Esophagus squamous epithelium (tissue), 5 donors: ENCODE measurements around the gene DHRS2. TPM values are rescaled to one million over a fixed set of nuclear protein-coding genes. Genes with fewer than 3 reads are reported as not detected.

Source experiments
- DNase-seq: peaks from one replicate; lab custom pipeline; 2025; lab: John Stamatoyannopoulos, UW
- H3K27ac ChIP-seq, 4 donors: fragments of 200-600 bp; sonication (generic); one replicate each; pipeline ENCODE4 v1.5.1; 2016 to 2019; ENCODE audit warnings: mild to moderate bottlenecking in 1 of 4
- H3K27me3 ChIP-seq, 4 donors: fragments of 200-600 bp; sonication (generic); 1 replicate in 3 of 4; 2 replicates in 1 of 4; pipeline versions ENCODE4 v1.5.1 to v1.6.0; 2017 to 2021; ENCODE audit warnings: antibody characterized with exemption in 1 of 4
- H3K36me3 ChIP-seq, 3 donors: fragments of 200-600 bp; sonication (generic); one replicate each; pipeline ENCODE4 v1.5.1; 2016 to 2019
- H3K4me1 ChIP-seq, 3 donors: fragments of 200-600 bp; sonication (generic); one replicate each; pipeline ENCODE4 v1.5.1; 2017 to 2019
- H3K4me3 ChIP-seq, 4 donors: fragments of 200-600 bp; sonication (generic); 1 replicate in 3 of 4; 2 replicates in 1 of 4; pipeline ENCODE4 v1.5.1; 2016 to 2019; ENCODE audit warnings: mild to moderate bottlenecking in 2 of 4, moderate library complexity in 1 of 4
- H3K9me3 ChIP-seq, 3 donors: fragments of 200-600 bp; sonication (generic); one replicate each; pipeline ENCODE4 v1.5.1; 2016 to 2019
- POLR2A ChIP-seq, 4 donors: fragments of 450-650 bp; IDR thresholded peaks; one replicate each; pipeline ENCODE4 v1.6.1; 2017; ENCODE audit warnings: antibody characterized with exemption in 4 of 4, mild to moderate bottlenecking in 4 of 4, moderate library complexity in 3 of 4
- WGBS, 2 donors: methylation state at CpG; one replicate each; pipeline ENCODE4 v1.1.5; 2018; 5-methylcytosine and 5-hydroxymethylcytosine counted together
- intact Hi-C: fragments of 100-400 bp; cut with DNase I; formaldehyde crosslinking; loops from one replicate; pipeline ENCODE4 v1.15.0; 2022
- total RNA-seq, 4 donors: library from RNA; depleted of rRNA; stranded (reverse); fragments of >200 nt; gene quantifications; one replicate each; pipeline ENCODE4 v1.1.0, GENCODE V29; 2016
- TF ChIP-seq, protein P1 (sequence below), 6 experiments: fragments of 450-650 bp in 4 of 6; fragments of 200-600 bp in 2 of 6; sonication (generic) in 2 of 6; IDR thresholded peaks; one replicate each; pipeline ENCODE4 v1.5.1; 2016 to 2019; ENCODE audit warnings: antibody characterized with exemption in 6 of 6, mild to moderate bottlenecking in 4 of 6, moderate library complexity in 4 of 6
- donor health status: DM: yes; HTN: yes; CAD: no.

Gene DHRS2
- total RNA-seq, 4 donors from 2014 or later = 0.19 to 0.31 TPM; not detected in 2

GRCh38 chr14:23667134-23667533 lies 31.0 kb downstream of the DHRS2 start:
- intact Hi-C loops = no loop called here
- no peak for DNase-seq
- Histone ChIP-seq H3K27me3 (no peaks in the 10 kb centered on the region), H3K27ac (no peak overlapping the region), H3K4me1 (peaks cover 0 to 9% (median 0%) of the 10 kb centered on the region in 3 donors), H3K36me3 (no peaks in the 10 kb centered on the region), H3K9me3 (no peaks in the 10 kb centered on the region), H3K4me3 (no peak overlapping the region)
- WGBS, 2 donors = 83% methylated on average over 3 of the region's 3 CpGs
- no peak for TF ChIP-seq POLR2A (IDR thresholded peaks at IDR 0.05)
- TF ChIP-seq, protein P1, sequence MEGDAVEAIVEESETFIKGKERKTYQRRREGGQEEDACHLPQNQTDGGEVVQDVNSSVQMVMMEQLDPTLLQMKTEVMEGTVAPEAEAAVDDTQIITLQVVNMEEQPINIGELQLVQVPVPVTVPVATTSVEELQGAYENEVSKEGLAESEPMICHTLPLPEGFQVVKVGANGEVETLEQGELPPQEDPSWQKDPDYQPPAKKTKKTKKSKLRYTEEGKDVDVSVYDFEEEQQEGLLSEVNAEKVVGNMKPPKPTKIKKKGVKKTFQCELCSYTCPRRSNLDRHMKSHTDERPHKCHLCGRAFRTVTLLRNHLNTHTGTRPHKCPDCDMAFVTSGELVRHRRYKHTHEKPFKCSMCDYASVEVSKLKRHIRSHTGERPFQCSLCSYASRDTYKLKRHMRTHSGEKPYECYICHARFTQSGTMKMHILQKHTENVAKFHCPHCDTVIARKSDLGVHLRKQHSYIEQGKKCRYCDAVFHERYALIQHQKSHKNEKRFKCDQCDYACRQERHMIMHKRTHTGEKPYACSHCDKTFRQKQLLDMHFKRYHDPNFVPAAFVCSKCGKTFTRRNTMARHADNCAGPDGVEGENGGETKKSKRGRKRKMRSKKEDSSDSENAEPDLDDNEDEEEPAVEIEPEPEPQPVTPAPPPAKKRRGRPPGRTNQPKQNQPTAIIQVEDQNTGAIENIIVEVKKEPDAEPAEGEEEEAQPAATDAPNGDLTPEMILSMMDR (IDR thresholded peaks at IDR 0.05) = no peak

DNA sequence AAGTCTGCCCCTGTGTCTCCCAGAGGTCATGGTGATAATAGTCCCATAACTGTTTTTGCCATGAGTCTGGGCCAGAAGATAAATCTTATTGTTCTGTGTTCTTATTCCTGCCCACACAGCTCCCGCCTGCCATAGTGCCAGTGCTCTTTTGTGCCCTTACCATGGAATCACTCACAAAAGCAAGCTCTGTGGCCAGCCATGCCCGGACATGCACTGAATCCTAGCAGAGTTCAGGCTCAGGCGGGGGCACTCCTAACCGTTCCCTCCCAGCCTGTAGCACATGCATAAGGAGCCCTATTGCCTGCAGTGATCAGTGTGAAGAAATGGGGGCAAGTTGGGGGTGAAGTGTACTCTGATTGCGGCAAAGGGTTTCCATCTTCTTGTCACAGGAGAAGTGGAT lies 33.3 kb downstream of the DHRS2 start:
- H3K27ac ChIP-seq = no peak overlapping the region
- DNase-seq = no peak
- 49 to 62% methylated on average over 5 of the region's 5 CpGs for WGBS, 2 donors
- no peaks in the 10 kb centered on the region for H3K27me3 ChIP-seq
- no peaks in the 10 kb centered on the region for H3K36me3 ChIP-seq
- H3K4me1 ChIP-seq = peaks cover 0 to 9% (median 0%) of the 10 kb centered on the region in 3 donors
- no peak overlapping the region for H3K4me3 ChIP-seq
- TF ChIP-seq, protein P1 (IDR thresholded peaks at IDR 0.05) = no peak
- no peak for TF ChIP-seq POLR2A (IDR thresholded peaks at IDR 0.05)
- intact Hi-C loops = no loop called here
- no peaks in the 10 kb centered on the region for H3K9me3 ChIP-seq

- Histone ChIP-seq H3K4me3 (no peak overlapping the region), H3K4me1 (peaks cover 0 to 9% (median 0%) of the 10 kb centered on the region in 3 donors), H3K27me3 (peaks cover 0 to 1% (median 0%) of the 10 kb centered on the region in 4 donors), H3K27ac (no peak overlapping the region), H3K9me3 (no peaks in the 10 kb centered on the region), H3K36me3 (no peaks in the 10 kb centered on the region)
- DNase-seq = no peak
- intact Hi-C loops = no loop called here
- TF ChIP-seq POLR2A (IDR thresholded peaks at IDR 0.05) = no peak
- 66 to 68% methylated on average over 3 of the region's 3 CpGs for WGBS, 2 donors
Observed at GRCh38 chr14:23670481-23670880, 34.3 kb downstream of the DHRS2 start.

GRCh38 chr14:23672200-23672599 lies 36.0 kb downstream of the DHRS2 start:
- H3K36me3 ChIP-seq = no peaks in the 10 kb centered on the region
- DNase-seq = no peak
- no peaks in the 10 kb centered on the region for H3K9me3 ChIP-seq
- intact Hi-C loops = no loop called here
- no peak overlapping the region for H3K27ac ChIP-seq
- peaks cover 0 to 9% (median 0%) of the 10 kb centered on the region in 4 donors for H3K27me3 ChIP-seq
- TF ChIP-seq POLR2A (IDR thresholded peaks at IDR 0.05) = no peak
- TF ChIP-seq, protein P1 (IDR thresholded peaks at IDR 0.05) = no peak
- no peak overlapping the region for H3K4me3 ChIP-seq
- WGBS, 2 donors = 75% methylated on average over 1 of the region's 1 CpG; no CpG with 5 or more reads in 1 of the 2 donors
- peaks cover 0 to 9% (median 0%) of the 10 kb centered on the region in 3 donors for H3K4me1 ChIP-seq

- Histone ChIP-seq H3K9me3 (no peaks in the 10 kb centered on the region), H3K36me3 (no peaks in the 10 kb centered on the region), H3K27ac (no peak overlapping the region), H3K4me3 (no peak overlapping the region), H3K4me1 (no peaks in the 10 kb centered on the region), H3K27me3 (peaks cover 0 to 9% (median 0%) of the 10 kb centered on the region in 4 donors)
- no peak for TF ChIP-seq POLR2A (IDR thresholded peaks at IDR 0.05)
- TF ChIP-seq, protein P1 (IDR thresholded peaks at IDR 0.05) = no peak
- intact Hi-C loops = no loop called here
- no peak for DNase-seq
- WGBS, 2 donors = 67 to 69% methylated on average over 2 of the region's 2 CpGs
Observed at GRCh38 chr14:23675337-23675736, 39.2 kb downstream of the DHRS2 start.

GRCh38 chr14:23675906-23676305 lies 39.7 kb downstream of the DHRS2 start:
- TF ChIP-seq POLR2A (IDR thresholded peaks at IDR 0.05) = no peak
- TF ChIP-seq, protein P1 (IDR thresholded peaks at IDR 0.05) = no peak
- H3K27me3 ChIP-seq = peaks cover 0 to 9% (median 0%) of the 10 kb centered on the region in 4 donors
- H3K36me3 ChIP-seq = no peaks in the 10 kb centered on the region
- H3K4me3 ChIP-seq = no peak overlapping the region
- intact Hi-C loops = no loop called here
- WGBS, 2 donors = 78 to 79% methylated on average over 4 of the region's 4 CpGs
- DNase-seq = no peak
- no peaks in the 10 kb centered on the region for H3K9me3 ChIP-seq
- H3K27ac ChIP-seq = no peak overlapping the region
- no peaks in the 10 kb centered on the region for H3K4me1 ChIP-seq
